Stimulated activated effector memory CD8-positive, alpha-beta T cell treated with anti-CD3 and anti-CD28 coated beads, Interleukin-12 subunit alpha, Interleukin-12 subunit beta, amount 100 ng/mL, for 72 hours (primary cell): Measurements from ENCODE around the gene IFNB1.

Source experiments
- ATAC-seq: fragments of 150-1000 bp; cut with Tn5 transposase; 2 replicates; pipeline ENCODE4 v1.10.0; 2021
- DNase-seq, 2 donors: peaks; one replicate each; pipeline ENCODE4 v3.0.0; 2021 to 2022; ENCODE audit warnings: low spot score in 2 of 2
- H3K27ac Mint-ChIP-seq: one replicate; pipeline ENCODE4 v1.8.0; 2022; ENCODE audit warnings: mild to moderate bottlenecking, mixed read lengths
- H3K36me3 Mint-ChIP-seq: one replicate; pipeline ENCODE4 v1.8.0; 2022; ENCODE audit warnings: mild to moderate bottlenecking, mixed read lengths
- H3K4me1 Mint-ChIP-seq: one replicate; pipeline ENCODE4 v1.8.0; 2022; ENCODE audit warnings: mixed read lengths
- H3K4me3 Mint-ChIP-seq: one replicate; pipeline ENCODE4 v1.8.0; 2022; ENCODE audit warnings: mild to moderate bottlenecking, mixed read lengths
- H3K9me3 Mint-ChIP-seq: one replicate; pipeline ENCODE4 v1.8.0; 2022; ENCODE audit warnings: mixed read lengths

Gene IFNB1

DNA sequence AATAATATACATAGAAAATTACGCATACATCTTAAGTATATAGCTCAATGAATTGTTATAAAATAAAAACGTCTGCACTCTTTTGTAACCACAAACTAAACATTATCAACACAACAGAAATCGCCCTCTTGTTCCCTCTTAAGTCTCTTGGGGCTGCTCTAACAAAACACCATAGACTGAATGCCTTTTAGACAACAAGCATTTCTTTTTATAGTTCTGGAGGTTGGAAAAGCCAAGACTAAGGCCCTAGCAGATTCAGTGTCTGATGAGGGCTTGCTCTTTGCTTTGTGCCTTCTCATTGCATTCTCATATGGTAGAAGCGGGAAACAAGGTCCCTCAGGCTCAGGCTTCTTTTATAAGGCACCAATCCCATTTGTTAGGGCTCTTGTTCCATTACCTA lies 4.9 kb upstream of the IFNB1 start:
- Mint-ChIP-seq H3K4me1 (peaks cover 16% of the 10 kb centered on the region), H3K36me3 (no peaks in the 10 kb centered on the region), H3K4me3 (no peak overlapping the region), H3K27ac (no peak overlapping the region), H3K9me3 (peaks cover 2% of the 10 kb centered on the region)
- ATAC-seq = no peak
- no peak for DNase-seq

DNA sequence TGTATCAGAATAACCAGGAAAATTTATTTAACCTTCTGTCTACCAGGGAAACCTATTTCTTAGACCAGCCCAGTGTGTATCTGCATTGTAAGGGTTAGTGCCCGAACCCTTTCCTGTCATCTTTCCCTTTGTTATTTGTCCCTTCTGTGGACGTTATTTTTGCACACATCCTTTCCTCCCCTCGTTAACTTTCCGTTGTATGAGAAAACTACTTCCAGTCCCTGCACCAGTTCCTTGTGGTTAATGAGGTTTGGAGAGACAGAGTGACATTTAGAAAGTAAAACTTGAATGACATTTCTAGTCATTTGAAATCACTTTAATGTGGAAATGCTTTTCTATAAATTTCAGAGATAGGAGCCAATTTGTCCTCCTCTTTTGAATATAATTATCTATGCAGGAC lies 4.3 kb upstream of the IFNB1 start:
- no peak for ATAC-seq
- Mint-ChIP-seq H3K4me1 (peaks cover 16% of the 10 kb centered on the region), H3K4me3 (peak overlapping the region; percentile 5), H3K27ac (no peak overlapping the region), H3K36me3 (no peaks in the 10 kb centered on the region), H3K9me3 (peaks cover 2% of the 10 kb centered on the region)
- no peak for DNase-seq

DNA sequence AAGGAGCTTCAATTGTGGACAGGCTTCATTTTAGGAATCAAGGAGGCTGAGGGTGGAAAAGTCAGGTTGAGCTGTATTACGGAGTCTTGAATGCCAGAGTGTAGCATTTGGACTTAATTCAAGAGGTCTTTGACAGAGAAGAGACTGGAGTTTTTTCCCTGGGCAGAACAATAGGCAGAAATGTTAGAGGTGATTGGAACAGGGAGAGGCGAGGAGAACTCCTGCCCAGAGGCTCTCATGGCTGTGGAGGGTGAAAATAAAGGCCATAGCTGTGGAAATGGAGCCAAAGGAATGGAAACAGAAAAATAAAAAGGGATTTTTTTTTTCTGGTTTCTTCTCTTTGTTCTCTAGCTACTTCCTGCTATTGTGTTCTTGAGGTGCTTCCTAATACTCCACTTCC lies 3.7 kb upstream of the IFNB1 start:
- Mint-ChIP-seq H3K27ac (no peak overlapping the region), H3K9me3 (peaks cover 1% of the 10 kb centered on the region), H3K4me1 (peaks cover 16% of the 10 kb centered on the region), H3K4me3 (no peak overlapping the region), H3K36me3 (no peaks in the 10 kb centered on the region)
- ATAC-seq (no peak), DNase-seq (no peak)

DNA sequence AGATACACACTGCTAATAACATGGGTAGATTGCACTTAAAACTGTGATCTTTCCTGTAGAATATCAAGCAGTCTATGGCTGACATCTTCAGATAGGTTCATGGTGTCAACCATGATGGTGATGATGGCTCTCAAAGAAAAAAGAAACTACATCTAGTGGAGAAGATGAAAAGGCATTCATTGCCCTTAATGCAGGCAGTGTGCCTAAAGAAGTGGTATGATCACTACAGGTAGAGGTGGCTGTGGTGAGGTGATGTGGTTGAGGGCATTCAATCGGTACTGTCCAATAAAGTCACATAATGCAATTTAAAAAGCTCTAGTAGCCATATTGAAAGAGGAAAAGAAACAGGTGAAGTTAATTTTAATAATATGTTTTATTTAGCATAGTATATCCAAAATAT lies 3.1 kb upstream of the IFNB1 start:
- DNase-seq (no peak), ATAC-seq (no peak)
- peaks cover 16% of the 10 kb centered on the region for H3K4me1 Mint-ChIP-seq
- no peak overlapping the region for H3K27ac Mint-ChIP-seq
- no peak overlapping the region for H3K4me3 Mint-ChIP-seq
- no peaks in the 10 kb centered on the region for H3K9me3 Mint-ChIP-seq
- no peaks in the 10 kb centered on the region for H3K36me3 Mint-ChIP-seq

DNA sequence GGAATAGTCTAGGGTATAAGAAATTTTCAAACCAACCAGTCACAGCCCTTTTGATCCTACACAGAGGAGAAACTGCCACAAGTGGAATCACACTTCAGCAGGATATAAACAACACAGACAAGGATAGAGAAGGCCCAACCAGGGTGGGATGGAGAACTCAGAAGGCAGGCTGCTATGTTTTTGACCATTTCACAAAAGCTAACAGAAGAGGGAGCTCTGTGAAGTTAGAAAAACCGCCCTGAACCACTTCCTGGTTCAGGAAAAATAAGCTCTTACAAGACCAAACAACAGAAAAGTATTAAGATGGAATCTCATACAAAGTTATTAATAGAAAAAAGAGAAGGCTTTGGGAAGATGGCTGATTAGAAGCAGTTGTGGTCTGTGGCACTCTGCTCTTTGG lies 960 bp upstream of the IFNB1 start:
- no peaks in the 10 kb centered on the region for H3K9me3 Mint-ChIP-seq
- DNase-seq = no peak
- peaks cover 16% of the 10 kb centered on the region for H3K4me1 Mint-ChIP-seq
- no peak for ATAC-seq
- no peak overlapping the region for H3K4me3 Mint-ChIP-seq
- H3K36me3 Mint-ChIP-seq = no peaks in the 10 kb centered on the region
- no peak overlapping the region for H3K27ac Mint-ChIP-seq

DNA sequence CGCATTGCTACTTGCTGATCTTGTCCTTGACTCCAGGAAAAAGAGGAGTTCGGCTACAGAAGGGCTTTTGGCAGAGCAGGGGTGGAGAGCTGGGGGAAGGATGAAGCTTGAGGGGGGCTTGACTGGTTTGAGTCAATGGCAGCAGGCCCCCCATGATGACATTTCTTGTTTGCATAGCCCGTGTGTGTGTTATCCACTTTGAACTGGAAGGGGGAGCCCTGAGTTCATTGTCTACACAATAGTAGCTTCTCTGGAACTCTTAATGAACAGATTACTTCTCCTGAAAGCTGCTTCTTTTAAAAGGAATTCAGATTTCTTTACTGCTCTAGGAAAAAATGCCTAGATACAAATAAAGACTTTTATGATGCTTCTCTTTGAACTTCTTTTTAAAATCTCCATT lies 2.3 kb downstream of the IFNB1 start:
- Mint-ChIP-seq H3K36me3 (no peaks in the 10 kb centered on the region), H3K4me1 (peaks cover under 1% of the 10 kb centered on the region), H3K27ac (no peak overlapping the region), H3K9me3 (no peaks in the 10 kb centered on the region), H3K4me3 (no peak overlapping the region)
- DNase-seq (no peak), ATAC-seq (no peak)

DNA sequence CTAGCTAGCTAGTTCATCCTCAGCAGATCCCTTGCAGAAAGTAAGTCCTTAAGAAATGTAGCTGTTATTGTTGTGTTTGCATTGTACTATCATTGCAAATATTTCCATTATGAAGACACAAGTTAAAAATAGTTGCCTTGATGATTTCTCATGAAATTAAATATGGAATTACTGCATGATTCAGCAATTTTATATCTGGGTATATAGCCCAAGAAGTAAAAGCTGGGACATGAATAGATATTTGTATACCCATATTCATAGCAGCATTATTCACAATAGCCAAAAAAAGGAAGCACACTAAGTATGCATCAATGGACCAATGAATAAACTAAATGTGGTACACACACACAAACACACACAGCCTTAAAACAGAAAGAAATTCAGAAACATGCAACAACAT lies 6.8 kb downstream of the IFNB1 start:
- H3K27ac Mint-ChIP-seq = no peak overlapping the region
- no peaks in the 10 kb centered on the region for H3K4me1 Mint-ChIP-seq
- DNase-seq (no peak), ATAC-seq (no peak)
- H3K4me3 Mint-ChIP-seq = no peak overlapping the region
- no peaks in the 10 kb centered on the region for H3K9me3 Mint-ChIP-seq
- no peaks in the 10 kb centered on the region for H3K36me3 Mint-ChIP-seq

DNA sequence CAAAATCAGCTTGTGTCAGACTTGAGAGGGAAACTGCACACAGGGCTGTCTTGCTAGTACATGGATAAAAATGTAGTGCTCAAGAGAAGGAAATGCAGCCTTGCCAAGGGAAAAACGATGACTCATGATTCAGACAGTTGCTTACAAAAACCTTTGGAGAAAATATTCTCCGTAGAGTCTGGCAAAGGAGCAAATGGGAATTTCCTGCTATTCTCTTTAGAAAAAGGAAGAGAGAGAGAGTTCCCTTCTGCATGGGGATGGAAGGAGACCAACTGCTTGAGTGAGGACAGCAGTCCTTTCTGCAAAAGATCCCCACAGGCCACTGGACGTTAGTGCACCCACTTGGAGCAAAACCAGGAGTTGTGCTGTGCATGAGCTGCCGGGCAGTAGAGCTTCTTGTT lies 7.6 kb downstream of the IFNB1 start:
- H3K9me3 Mint-ChIP-seq = no peaks in the 10 kb centered on the region
- H3K36me3 Mint-ChIP-seq = no peaks in the 10 kb centered on the region
- no peak overlapping the region for H3K27ac Mint-ChIP-seq
- DNase-seq = no peak
- ATAC-seq = no peak
- H3K4me3 Mint-ChIP-seq = no peak overlapping the region
- H3K4me1 Mint-ChIP-seq = no peaks in the 10 kb centered on the region

DNA sequence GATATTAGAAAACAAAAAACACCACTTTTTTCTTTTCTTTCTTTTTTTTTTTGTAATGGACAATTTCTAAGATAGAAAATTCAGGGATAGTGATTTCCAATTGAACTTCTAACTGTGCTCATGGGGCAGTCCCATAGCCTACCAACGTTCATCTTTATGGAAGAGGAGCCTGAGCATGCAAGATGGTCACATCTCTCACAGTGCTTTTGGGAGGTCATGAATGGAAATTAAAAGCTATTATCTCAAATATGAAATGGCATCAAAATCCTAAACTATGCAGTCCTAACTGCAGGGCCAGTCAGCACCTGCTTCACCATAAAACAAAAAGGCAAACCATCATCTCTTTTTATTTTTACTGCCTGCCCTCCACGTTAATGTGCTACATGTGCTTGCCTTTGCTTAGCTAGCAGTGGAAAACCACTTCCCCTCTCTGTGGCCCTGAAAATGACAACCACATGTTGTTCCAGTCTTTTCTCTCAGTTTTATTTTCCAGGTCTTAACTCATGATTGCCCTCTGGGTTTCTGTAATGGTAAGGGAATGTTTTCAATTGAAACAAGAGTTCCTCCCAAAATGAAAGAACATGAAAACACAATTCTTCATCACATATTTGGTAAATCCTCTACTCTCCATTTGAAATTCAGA lies 16.7 kb downstream of the IFNB1 start:
- Mint-ChIP-seq H3K4me1 (peaks cover 19% of the 10 kb centered on the region), H3K27ac (no peak overlapping the region), H3K9me3 (no peaks in the 10 kb centered on the region), H3K4me3 (no peak overlapping the region), H3K36me3 (no peaks in the 10 kb centered on the region)
- peak; percentile 51 for ATAC-seq
- no peak for DNase-seq

DNA sequence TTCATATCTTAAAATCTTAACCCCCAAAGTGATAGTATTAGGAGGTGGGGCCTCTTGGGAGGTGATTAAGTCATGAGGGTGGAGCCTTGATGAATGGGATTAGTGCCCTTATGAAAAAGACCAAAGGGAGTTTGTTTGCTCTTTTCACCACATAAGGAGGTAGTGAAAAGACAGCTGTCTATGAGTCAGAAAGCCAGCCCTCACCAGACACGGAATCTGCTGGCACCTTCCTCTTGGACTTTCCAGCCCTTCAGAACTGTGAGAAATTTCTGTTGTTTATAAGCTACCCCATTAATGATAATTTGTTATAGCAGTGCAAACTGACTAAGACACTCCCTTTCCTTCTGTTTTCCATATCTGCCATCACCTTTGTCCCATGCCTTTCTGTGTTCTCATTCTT lies 20.8 kb downstream of the IFNB1 start:
- peaks cover 19% of the 10 kb centered on the region for H3K4me1 Mint-ChIP-seq
- ATAC-seq (no peak), DNase-seq (no peak)
- no peaks in the 10 kb centered on the region for H3K9me3 Mint-ChIP-seq
- H3K27ac Mint-ChIP-seq = no peak overlapping the region
- no peak overlapping the region for H3K4me3 Mint-ChIP-seq
- no peaks in the 10 kb centered on the region for H3K36me3 Mint-ChIP-seq

DNA sequence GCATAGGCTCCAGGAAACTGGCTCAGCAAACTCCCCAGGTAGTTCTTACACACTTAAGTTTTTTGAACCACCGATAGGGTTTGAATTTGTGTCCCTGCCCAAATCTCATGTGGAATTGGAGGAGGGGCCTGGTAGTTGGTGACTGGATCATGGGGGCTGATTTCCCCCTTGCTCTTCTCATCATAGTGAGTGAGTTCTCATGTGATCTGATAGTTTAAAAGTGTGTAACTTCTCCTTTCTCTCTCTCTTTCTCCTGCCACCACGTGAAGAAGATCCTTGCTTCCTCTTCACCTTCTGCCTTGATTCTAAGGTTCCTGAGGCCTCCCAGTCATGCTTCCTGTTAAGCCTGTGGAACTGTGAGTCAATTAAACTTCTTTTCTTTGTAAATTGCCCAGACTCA lies 23.9 kb downstream of the IFNB1 start:
- Mint-ChIP-seq H3K4me3 (no peak overlapping the region), H3K36me3 (no peaks in the 10 kb centered on the region), H3K9me3 (no peaks in the 10 kb centered on the region), H3K4me1 (no peaks in the 10 kb centered on the region), H3K27ac (no peak overlapping the region)
- ATAC-seq (no peak), DNase-seq (no peak)

DNA sequence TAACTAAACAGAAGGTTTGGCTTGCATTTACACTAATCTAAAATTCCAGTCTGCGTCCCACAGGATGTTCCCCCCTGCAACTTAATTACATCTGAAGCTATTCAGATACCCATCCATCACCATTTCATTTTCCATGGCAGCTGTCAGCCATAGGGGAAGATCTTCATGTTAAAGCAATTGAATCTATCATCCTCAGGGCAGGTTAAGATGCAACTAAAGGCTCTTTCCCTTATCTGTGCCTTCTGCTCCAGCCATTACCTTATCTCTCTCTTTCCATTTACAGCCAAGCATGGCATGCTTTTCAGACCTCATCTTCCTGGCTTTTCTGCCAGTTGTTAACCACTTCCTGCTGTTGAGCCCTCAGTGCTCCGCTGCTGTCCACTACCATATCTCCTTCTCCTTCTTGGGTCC lies 30.5 kb downstream of the IFNB1 start:
- DNase-seq (no peak), ATAC-seq (no peak)
- Mint-ChIP-seq H3K4me1 (no peaks in the 10 kb centered on the region), H3K9me3 (no peaks in the 10 kb centered on the region), H3K36me3 (no peaks in the 10 kb centered on the region), H3K4me3 (no peak overlapping the region), H3K27ac (no peak overlapping the region)

DNA sequence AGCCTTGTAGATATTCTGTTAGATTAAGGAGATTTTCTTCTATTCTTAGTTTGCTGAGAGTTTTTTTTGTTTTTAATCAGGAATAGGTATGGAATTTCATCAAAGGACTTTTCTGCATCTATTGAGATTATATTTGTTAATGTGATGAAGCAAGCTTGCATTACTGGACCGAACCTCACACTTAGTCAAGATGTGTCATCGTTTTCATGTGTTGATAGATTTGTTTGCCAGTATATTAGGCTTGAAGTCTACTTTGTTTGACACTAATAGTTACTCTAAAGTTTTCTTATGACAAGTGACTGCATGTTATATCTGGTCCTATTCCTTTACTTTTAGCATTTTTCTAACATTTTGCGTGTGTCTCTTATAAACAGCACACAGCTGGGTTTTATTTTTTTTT lies 33.9 kb downstream of the IFNB1 start:
- no peaks in the 10 kb centered on the region for H3K9me3 Mint-ChIP-seq

DNA sequence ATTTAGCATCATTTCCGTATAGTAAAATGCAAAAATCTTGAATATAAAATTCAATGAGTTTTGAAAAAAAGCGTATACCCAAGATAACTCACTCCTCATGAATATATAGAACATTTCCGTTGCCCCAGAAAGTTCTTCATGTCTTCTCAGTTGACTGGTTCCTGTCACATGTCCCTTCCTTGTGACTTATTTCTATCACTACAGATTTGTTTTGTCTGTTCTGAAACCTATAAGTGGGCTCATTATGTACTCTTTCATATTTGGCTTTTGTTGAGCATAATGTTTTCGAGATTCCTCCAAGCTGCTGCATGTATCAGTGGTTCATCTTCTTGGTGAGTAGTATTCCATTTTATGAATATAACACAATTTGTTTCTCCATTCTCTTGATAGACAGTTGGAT lies 35.3 kb downstream of the IFNB1 start:
- Mint-ChIP-seq H3K36me3 (no peaks in the 10 kb centered on the region), H3K9me3 (no peaks in the 10 kb centered on the region), H3K4me1 (peaks cover 8% of the 10 kb centered on the region), H3K27ac (no peak overlapping the region), H3K4me3 (no peak overlapping the region)
- ATAC-seq = no peak
- no peak for DNase-seq

More for the DNA sequence above, 33.9 kb downstream of the IFNB1 start:
- H3K4me3 Mint-ChIP-seq = no peak overlapping the region
- no peak for DNase-seq
- no peak for ATAC-seq
- H3K27ac Mint-ChIP-seq = no peak overlapping the region
- peaks cover 8% of the 10 kb centered on the region for H3K4me1 Mint-ChIP-seq
- H3K36me3 Mint-ChIP-seq = no peaks in the 10 kb centered on the region

DNA sequence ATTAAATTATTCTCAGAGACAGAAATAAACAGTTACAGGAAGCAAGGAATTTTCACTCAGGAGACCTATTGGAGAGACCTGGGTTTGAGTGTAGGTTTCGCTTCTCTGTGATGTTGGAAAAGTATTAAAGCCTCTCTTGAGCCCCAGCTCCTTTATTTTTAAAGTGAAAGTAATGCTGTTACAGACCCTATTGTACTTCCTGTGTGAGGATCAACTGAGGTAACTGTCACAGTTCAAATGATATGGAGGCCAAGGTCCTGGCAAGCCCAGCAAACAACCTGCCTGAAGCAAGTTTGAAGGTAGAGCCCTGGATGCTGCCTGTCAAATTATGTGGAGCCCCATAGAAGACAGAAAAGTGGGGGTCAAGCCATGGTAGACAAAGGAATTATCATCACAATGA lies 38.4 kb downstream of the IFNB1 start:
- ATAC-seq = no peak
- Mint-ChIP-seq H3K36me3 (no peaks in the 10 kb centered on the region), H3K4me3 (no peak overlapping the region), H3K27ac (no peak overlapping the region), H3K9me3 (no peaks in the 10 kb centered on the region), H3K4me1 (peaks cover 8% of the 10 kb centered on the region)
- DNase-seq = no peak

DNA sequence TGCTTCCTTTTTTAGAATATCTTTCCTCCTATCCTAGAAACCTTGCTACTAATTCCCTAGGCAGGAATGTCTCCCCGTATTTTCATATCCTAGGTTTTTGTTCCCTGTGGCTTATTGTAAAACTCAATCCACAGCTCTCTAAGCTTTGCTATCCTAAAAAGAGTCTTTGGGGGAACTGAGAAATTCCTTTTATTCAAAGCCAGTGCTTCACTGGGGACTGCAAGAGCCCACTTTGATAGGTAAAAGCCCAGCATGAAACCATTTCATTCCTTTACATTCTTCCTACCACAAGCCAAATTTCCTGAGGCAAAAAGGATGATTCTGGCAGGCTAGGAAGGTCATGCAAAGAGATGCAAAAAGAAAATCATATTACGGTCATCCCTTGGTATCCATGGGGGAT lies 40.5 kb downstream of the IFNB1 start:
- Mint-ChIP-seq H3K9me3 (no peaks in the 10 kb centered on the region), H3K4me3 (no peak overlapping the region), H3K4me1 (peaks cover 20% of the 10 kb centered on the region), H3K27ac (no peak overlapping the region), H3K36me3 (no peaks in the 10 kb centered on the region)
- ATAC-seq = no peak
- DNase-seq = no peak

DNA sequence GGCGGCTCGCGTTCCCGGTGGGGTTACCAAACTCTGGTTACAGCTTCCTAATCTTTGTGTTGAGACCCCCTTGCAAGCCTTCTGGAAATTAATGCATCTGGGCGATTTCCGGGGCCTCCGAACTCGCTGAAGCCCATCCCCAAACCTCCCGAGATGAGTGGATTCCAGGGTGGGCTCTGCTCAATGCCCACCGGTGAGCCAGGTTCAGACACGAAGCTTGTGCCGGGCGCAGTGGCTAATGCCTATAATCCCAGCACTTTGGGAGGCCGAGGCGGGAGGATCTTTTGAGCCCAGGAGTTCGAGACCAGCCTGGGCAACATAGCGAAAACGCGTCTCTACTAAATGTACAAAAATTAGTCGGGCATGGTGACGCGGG lies 45.9 kb downstream of the IFNB1 start:
- Mint-ChIP-seq H3K9me3 (no peaks in the 10 kb centered on the region), H3K4me1 (peaks cover 21% of the 10 kb centered on the region), H3K4me3 (no peak overlapping the region), H3K36me3 (no peaks in the 10 kb centered on the region), H3K27ac (no peak overlapping the region)
- ATAC-seq (no peak), DNase-seq (no peak)
